ENCODE results near the gene TFB2M. TPM values are rescaled to one million over a fixed set of nuclear protein-coding genes. Genes with fewer than 3 reads are reported as not detected.
A peak's percentile ranks its signal among the peaks of the same experiment; 100 is the strongest.

Gene TFB2M
- polyA plus RNA-seq, 1 donor = 15.1 TPM

DNA sequence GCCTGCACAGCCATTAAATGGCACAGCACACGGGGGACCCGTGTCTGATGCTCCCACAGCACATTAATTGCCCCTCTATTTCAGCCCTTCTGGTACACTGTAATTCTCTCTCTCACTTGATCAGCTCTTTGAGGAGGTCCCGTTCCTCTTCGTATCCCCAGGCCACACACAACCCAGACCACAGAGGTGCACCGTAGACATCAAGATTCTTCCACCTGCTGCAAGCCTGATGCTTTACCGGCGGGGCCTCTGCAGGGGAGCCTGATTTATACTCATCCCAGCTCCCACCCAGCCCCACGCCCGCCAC is 59.7 kb downstream of the TFB2M start:
- peaks cover 3% of the 10 kb centered on the region for H3K4me1 ChIP-seq (ENCODE audit: control insufficient read depth, insufficient read depth, low read length)
- H3K27ac ChIP-seq (ENCODE audit: low read length) = no peak overlapping the region
- no peaks in the 10 kb centered on the region for H3K9me3 ChIP-seq (ENCODE audit: control insufficient read depth, low read depth, low read length)
- peak overlapping the region; percentile 67 for H3K4me3 ChIP-seq (ENCODE audit: low read length)
- no CpG with 5 or more reads among the region's 9 CpGs for WGBS (ENCODE audit: insufficient coverage, low lambda C conversion rate)
- no peaks in the 10 kb centered on the region for H3K27me3 ChIP-seq (ENCODE audit: control insufficient read depth, insufficient read depth, low read length)
- H3K36me3 ChIP-seq (ENCODE audit: control insufficient read depth, insufficient read depth, low read length) = no peaks in the 10 kb centered on the region
- DNase-seq = peak in 1 of 2 donors; percentile 34

DNA sequence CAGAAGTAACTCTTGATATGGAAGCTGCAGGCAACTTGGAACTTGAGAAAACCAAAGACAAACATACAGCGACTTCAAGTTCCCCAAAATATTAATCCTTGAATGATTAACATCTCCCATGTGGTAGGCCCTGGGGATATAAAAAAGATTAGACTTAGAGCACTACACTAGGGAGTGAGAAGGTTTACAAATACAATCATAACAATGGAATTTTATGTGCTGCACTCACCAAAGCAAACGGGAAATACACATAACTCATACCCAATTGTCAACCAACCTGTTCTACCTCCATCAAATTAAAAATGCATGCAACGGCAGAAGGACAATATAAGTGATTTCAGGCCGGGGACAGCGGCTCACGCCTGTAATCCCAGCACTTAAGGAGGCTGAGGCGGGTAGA is 62.7 kb downstream of the TFB2M start:
- DNase-seq = no peak
- Histone ChIP-seq H3K27ac (ENCODE audit: low read length) (no peak overlapping the region), H3K4me1 (ENCODE audit: control insufficient read depth, insufficient read depth, low read length) (peaks cover 3% of the 10 kb centered on the region), H3K36me3 (ENCODE audit: control insufficient read depth, insufficient read depth, low read length) (no peaks in the 10 kb centered on the region), H3K4me3 (ENCODE audit: low read length) (no peak overlapping the region), H3K9me3 (ENCODE audit: control insufficient read depth, low read depth, low read length) (no peaks in the 10 kb centered on the region), H3K27me3 (ENCODE audit: control insufficient read depth, insufficient read depth, low read length) (no peaks in the 10 kb centered on the region)
- no CpG with 5 or more reads among the region's 7 CpGs for WGBS (ENCODE audit: insufficient coverage, low lambda C conversion rate)

DNA sequence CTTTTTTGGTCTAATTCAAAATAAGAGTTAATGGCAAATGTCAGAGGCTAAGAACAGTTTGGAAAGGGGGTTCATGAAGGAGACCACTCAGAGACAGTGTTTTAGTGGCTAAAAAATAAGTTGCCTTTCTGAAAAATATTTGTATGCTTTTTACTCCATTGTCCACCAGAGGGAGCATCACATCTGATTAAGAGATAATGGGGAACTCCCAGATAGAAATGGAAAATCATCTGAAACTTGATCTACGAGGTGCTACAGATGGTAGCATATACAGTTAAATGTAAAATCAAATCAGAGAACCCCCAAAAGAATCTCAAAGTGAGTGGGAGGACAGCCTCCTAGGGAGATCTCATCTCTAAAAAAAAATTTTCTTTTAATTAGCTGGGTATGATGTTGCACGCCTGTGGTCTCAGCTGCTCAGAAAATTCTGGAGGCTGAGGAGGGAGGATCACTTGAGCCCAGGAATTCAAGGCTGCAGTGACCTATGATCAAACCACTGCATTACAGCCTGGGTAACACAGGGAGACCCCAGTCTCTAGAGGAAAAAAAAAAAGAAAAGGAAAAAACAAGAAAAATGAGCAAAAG is 68.6 kb downstream of the TFB2M start:
- Histone ChIP-seq H3K4me3 (ENCODE audit: low read length) (no peak overlapping the region), H3K9me3 (ENCODE audit: control insufficient read depth, low read depth, low read length) (no peaks in the 10 kb centered on the region), H3K27ac (ENCODE audit: low read length) (no peak overlapping the region), H3K4me1 (ENCODE audit: control insufficient read depth, insufficient read depth, low read length) (no peaks in the 10 kb centered on the region), H3K27me3 (ENCODE audit: control insufficient read depth, insufficient read depth, low read length) (no peaks in the 10 kb centered on the region), H3K36me3 (ENCODE audit: control insufficient read depth, insufficient read depth, low read length) (no peaks in the 10 kb centered on the region)
- WGBS (ENCODE audit: insufficient coverage, low lambda C conversion rate) = 13% methylated on average over 1 of the region's 2 CpGs
- DNase-seq = peak; percentile 36 to 39

DNA sequence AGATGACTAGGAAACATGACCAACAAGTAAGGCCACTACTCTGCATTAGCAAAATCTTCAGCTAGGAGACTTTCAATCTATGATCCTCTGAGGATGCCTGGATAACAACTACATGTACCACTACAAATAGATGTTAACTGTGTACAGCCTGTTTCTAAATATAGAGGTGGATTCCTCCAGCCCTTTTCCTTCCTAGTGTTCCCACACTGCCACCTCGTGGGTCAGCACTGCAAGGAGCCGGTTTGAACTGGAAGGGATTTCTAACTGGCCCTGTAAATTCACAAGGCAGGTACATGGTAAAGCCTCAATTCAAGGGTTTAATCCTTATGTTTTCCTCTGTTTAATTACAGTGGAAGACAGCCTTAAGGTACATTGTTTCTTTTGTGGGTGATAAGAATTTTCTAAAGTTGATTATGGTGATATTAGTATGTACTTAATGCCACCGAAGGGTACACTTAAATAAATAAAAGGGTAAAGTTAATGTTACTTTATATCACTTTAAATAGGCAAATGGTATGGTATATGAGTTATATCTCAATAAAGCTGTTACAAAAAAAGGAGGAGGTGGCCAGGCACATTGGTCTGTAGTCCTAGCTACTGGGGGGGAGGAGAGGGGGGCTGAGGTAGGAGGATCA is 73.3 kb downstream of the TFB2M start:
- H3K27me3 ChIP-seq (ENCODE audit: control insufficient read depth, insufficient read depth, low read length) = no peaks in the 10 kb centered on the region
- no peaks in the 10 kb centered on the region for H3K9me3 ChIP-seq (ENCODE audit: control insufficient read depth, low read depth, low read length)
- no peaks in the 10 kb centered on the region for H3K36me3 ChIP-seq (ENCODE audit: control insufficient read depth, insufficient read depth, low read length)
- H3K4me3 ChIP-seq (ENCODE audit: low read length) = no peak overlapping the region
- WGBS (ENCODE audit: insufficient coverage, low lambda C conversion rate) = 100% methylated on average over 1 of the region's 3 CpGs
- H3K4me1 ChIP-seq (ENCODE audit: control insufficient read depth, insufficient read depth, low read length) = no peaks in the 10 kb centered on the region
- peak; percentile 44 to 49 for DNase-seq
- H3K27ac ChIP-seq (ENCODE audit: low read length) = no peak overlapping the region

DNA sequence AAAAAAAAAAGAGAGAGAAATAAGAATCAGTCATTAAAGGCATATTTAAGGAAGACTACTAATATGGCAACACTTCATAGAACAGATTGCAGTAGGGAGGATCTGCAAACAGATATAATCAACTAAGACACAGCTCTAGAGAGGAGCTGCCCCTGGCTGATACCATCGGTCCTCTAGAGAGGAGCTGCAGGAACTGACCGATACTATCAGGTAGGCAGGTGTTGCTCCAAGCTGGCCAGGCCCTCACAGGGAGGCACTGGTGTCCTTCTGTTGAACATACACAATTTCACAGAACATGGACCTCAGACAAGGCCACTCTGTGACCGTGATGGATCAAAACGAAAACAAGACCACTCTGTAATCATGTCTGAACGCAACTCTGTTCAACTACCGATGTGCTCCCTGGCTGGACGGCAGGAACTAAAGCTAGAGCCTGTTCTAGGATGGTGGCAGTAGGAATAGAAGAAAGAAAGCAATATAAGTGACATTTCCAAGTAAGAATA is 74.5 kb downstream of the TFB2M start:
- WGBS (ENCODE audit: insufficient coverage, low lambda C conversion rate) = no CpG with 5 or more reads among the region's 7 CpGs
- H3K36me3 ChIP-seq (ENCODE audit: control insufficient read depth, insufficient read depth, low read length) = no peaks in the 10 kb centered on the region
- no peaks in the 10 kb centered on the region for H3K4me1 ChIP-seq (ENCODE audit: control insufficient read depth, insufficient read depth, low read length)
- H3K4me3 ChIP-seq (ENCODE audit: low read length) = no peak overlapping the region
- no peak for DNase-seq
- H3K27me3 ChIP-seq (ENCODE audit: control insufficient read depth, insufficient read depth, low read length) = no peaks in the 10 kb centered on the region
- H3K9me3 ChIP-seq (ENCODE audit: control insufficient read depth, low read depth, low read length) = no peaks in the 10 kb centered on the region
- no peak overlapping the region for H3K27ac ChIP-seq (ENCODE audit: low read length)

Other genes with a start within 250 kb of the TFB2M start
- 12.0 TPM for gene SMYD3, start 59.0 kb downstream of the TFB2M start, polyA plus RNA-seq
- gene CNST, start 195 bp upstream of the TFB2M start, polyA plus RNA-seq = 16.1 TPM
- gene SCCPDH, start 158.1 kb upstream of the TFB2M start, polyA plus RNA-seq = 44.3 TPM